HepG2 (cell line): ENCODE results near the gene TSTD2. TPM values are rescaled to one million over a fixed set of nuclear protein-coding genes. Genes with fewer than 3 reads are reported as not detected.

Experiments
- ARNT2 ChIP-seq: sonication (generic); formaldehyde crosslinking; IDR thresholded peaks from 2 replicates; pipeline ENCODE4 v1.8.0; 2022; ENCODE audit warnings: mild to moderate bottlenecking, low read depth, missing genetic modification reagents, moderate library complexity
- EP300 ChIP-seq, 3 experiments: sonication (generic) in 1 of 3; formaldehyde crosslinking in 1 of 3; IDR thresholded peaks; 2 replicates each; pipeline versions ENCODE4 v1.5.1 to v1.6.1; 2011 to 2020; ENCODE audit warnings: low read depth in 2 of 3, low read length in 2 of 3, borderline replicate concordance in 1 of 3, improper control_type of control experiment in 1 of 3, mild to moderate bottlenecking in 1 of 3, missing genetic modification reagents in 1 of 3, moderate library complexity in 1 of 3
- FOXA3 ChIP-seq: IDR thresholded peaks from 2 replicates; pipeline ENCODE4 v1.6.1; 2016; ENCODE audit warnings: missing genetic modification reagents, missing compliant biosample characterization
- GABPA ChIP-seq, 2 experiments: IDR thresholded peaks; 2 replicates each; pipeline ENCODE4 v1.6.1; 2011 to 2016; ENCODE audit warnings: low read depth in 2 of 2, low read length in 1 of 2, missing biosample characterization in 1 of 2, missing genetic modification characterization in 1 of 2
- IRX3 ChIP-seq: sonication (generic); formaldehyde crosslinking; IDR thresholded peaks from 2 replicates; pipeline ENCODE4 v1.8.1; 2023; ENCODE audit warnings: mild to moderate bottlenecking, low read depth, missing genetic modification reagents, borderline replicate concordance
- ONECUT2 ChIP-seq: sonication (generic); formaldehyde crosslinking; IDR thresholded peaks from 2 replicates; pipeline ENCODE4 v1.4.0; 2020; ENCODE audit warnings: missing genetic modification reagents
- PPARG ChIP-seq: conservative IDR thresholded peaks from 2 replicates; pipeline ENCODE4 v1.6.1; 2016; ENCODE audit warnings: missing biosample characterization, missing genetic modification reagents
- REST ChIP-seq, 2 experiments: IDR thresholded peaks; 2 replicates each; pipeline ENCODE4 v1.6.1; 2011 to 2012; ENCODE audit warnings: low read length in 2 of 2, borderline replicate concordance in 1 of 2, low read depth in 1 of 2, mild to moderate bottlenecking in 1 of 2, moderate library complexity in 1 of 2
- SOX6 ChIP-seq, 2 experiments: fragments of 450-650 bp in 1 of 2; sonication (generic) in 1 of 2; formaldehyde crosslinking in 1 of 2; IDR thresholded peaks; 2 replicates each; pipeline versions ENCODE4 v1.4.0 to v1.6.1; 2017 to 2020; ENCODE audit warnings: antibody characterized with exemption in 1 of 2, mild to moderate bottlenecking in 1 of 2, missing genetic modification reagents in 1 of 2
- TAF15 ChIP-seq: fragments of 200-400 bp; formaldehyde crosslinking; IDR thresholded peaks from one replicate; pipeline ENCODE4 v1.6.1; 2018; ENCODE audit warnings: mild to moderate bottlenecking, low read depth, low read length; ENCODE audit not compliant: poor library complexity, severe bottlenecking
- TMF1 ChIP-seq: sonication (generic); formaldehyde crosslinking; IDR thresholded peaks from 2 replicates; pipeline ENCODE4 v1.8.1; 2022; ENCODE audit warnings: low read depth, missing genetic modification reagents
- TP53 ChIP-seq: sonication (generic); formaldehyde crosslinking; conservative IDR thresholded peaks from 2 replicates; pipeline ENCODE4 v1.4.0; 2020; ENCODE audit warnings: missing genetic modification reagents
- TRAFD1 ChIP-seq: sonication (generic); formaldehyde crosslinking; IDR thresholded peaks from 2 replicates; pipeline ENCODE4 v1.5.1; 2020; ENCODE audit warnings: missing genetic modification reagents, mild to moderate bottlenecking, borderline replicate concordance
- ZFP41 ChIP-seq: sonication (generic); formaldehyde crosslinking; IDR thresholded peaks from 2 replicates; pipeline ENCODE4 v1.4.0; 2020; ENCODE audit warnings: mild to moderate bottlenecking, missing genetic modification reagents, borderline replicate concordance
- ZNF18 ChIP-seq: sonication (generic); formaldehyde crosslinking; IDR thresholded peaks from 2 replicates; pipeline ENCODE4 v1.8.0; 2022; ENCODE audit warnings: mild to moderate bottlenecking, missing genetic modification reagents; ENCODE audit not compliant: insufficient replicate concordance
- ZSCAN5A ChIP-seq: sonication (generic); formaldehyde crosslinking; IDR thresholded peaks from 2 replicates; pipeline ENCODE4 v1.8.0; 2022; ENCODE audit warnings: mild to moderate bottlenecking, missing genetic modification reagents, borderline replicate concordance
- polyA plus RNA-seq, 8 experiments: library from polyadenylated mRNA; depleted of rRNA in 3 of 8; stranded (reverse) in 7 of 8; unstranded in 1 of 8; fragments of >200 nt; fragmentation: Illumina TruSeq in 4 of 8; extraction: Trizol in 4 of 8; gene quantifications; 2 replicates each; pipeline versions ENCODE4 v1.2.1 to v1.2.3, GENCODE V29; 2011 to 2016; ENCODE audit warnings: low read depth in 4 of 8, missing spikeins in 1 of 8, mixed read lengths in 1 of 8; ENCODE audit not compliant: insufficient read depth in 1 of 8
- total RNA-seq, 5 experiments: library from RNA; depleted of rRNA; stranded (reverse); fragments of >200 nt; fragmentation: Illumina TruSeq; extraction: Trizol; gene quantifications; 2 replicates each; pipeline ENCODE4 v1.2.3, GENCODE V29; 2016; ENCODE audit warnings: low read depth in 1 of 5

TSTD2 gene
- total and polyA plus RNA-seq, 2 of the 13 experiments (the other 11 are each of a cell fraction or from before 2014, with no cell fraction given) = 16.0 to 23.1 TPM

- peak; percentile 72 for TF ChIP-seq ZNF18
- TF ChIP-seq GABPA (IDR thresholded peaks at IDR 0.05; ENCODE audit: low read depth, low read length) = peak; percentile 88
- TF ChIP-seq GABPA (CRISPR knock-in tag; IDR thresholded peaks at IDR 0.05; ENCODE audit: low read depth) = peak; percentile 95
- peak; percentile 22; the same call in 1 of the 2 replicates for TF ChIP-seq ZFP41
- 0 out of 2 replicates have a peak, but pooled peaks have one; percentile 36 for TF ChIP-seq IRX3 (CRISPR knock-in tag)
- TF ChIP-seq SOX6 (IDR thresholded peaks at IDR 0.05) = no peak
- peak; percentile 44 for TF ChIP-seq SOX6 (CRISPR knock-in tag; IDR thresholded peaks at IDR 0.05)
- TF ChIP-seq PPARG (CRISPR knock-in tag) = peak; percentile 40; the same call in 1 of the 2 replicates
- TF ChIP-seq ARNT2 (CRISPR knock-in tag) = peak; percentile 70; the same call in 1 of the 2 replicates
- TF ChIP-seq TAF15 = no peak
- peak; percentile 57; the same call in 1 of the 2 replicates for TF ChIP-seq TRAFD1
- 0 out of 4 replicates have a peak, but pooled peaks of 1 of the 2 experiments have one; percentile 11 for TF ChIP-seq EP300 (IDR thresholded peaks at IDR 0.05; ENCODE audit: low read depth in 2 of 2, low read length in 2 of 2)
- no peak for TF ChIP-seq EP300 (CRISPR knock-in tag; IDR thresholded peaks at IDR 0.05; ENCODE audit: borderline replicate concordance)
- TF ChIP-seq ONECUT2 (CRISPR knock-in tag) = 0 out of 2 replicates have a peak, but pooled peaks have one; percentile 9
- TF ChIP-seq REST (IDR thresholded peaks at IDR 0.05; ENCODE audit: borderline replicate concordance in 1 of 2, low read depth in 1 of 2, low read length in 2 of 2) = peak in 1 of 2 experiments; percentile 3; a peak in 1 of 4 replicates
- peak; percentile 40; the same call in 1 of the 2 replicates for TF ChIP-seq FOXA3
- TF ChIP-seq TP53 (CRISPR knock-in tag) = peak; percentile 50
- TF ChIP-seq ZSCAN5A (CRISPR knock-in tag) = peak; percentile 32; the same call in 1 of the 2 replicates
- no peak for TF ChIP-seq TMF1 (CRISPR knock-in tag)
Measured at GRCh38 chr9:97632985-97633858, at the start of gene TSTD2, which contains the start of gene NCBP1 (continued).
